ENCODE measurements around the gene GUCY2D.

GUCY2D gene

GRCh38 chr17:8012045-8012580 lies 9.7 kb downstream of the GUCY2D start:
- H3K4me1 ChIP-seq (ENCODE audit: control insufficient read depth, low read depth, low read length): no peaks in the 10 kb centered on the region
- no peak overlapping the region for H3K4me3 ChIP-seq (ENCODE audit: low read length)
- no peak overlapping the region for H3K27ac ChIP-seq (ENCODE audit: low read length)
- peaks cover 25% of the 10 kb centered on the region for H3K27me3 ChIP-seq (ENCODE audit: control insufficient read depth, insufficient read depth, low read length)
- no peaks in the 10 kb centered on the region for H3K36me3 ChIP-seq (ENCODE audit: control insufficient read depth, low read depth, low read length)
- H3K9ac ChIP-seq (ENCODE audit: low read length): no peak overlapping the region
- H3K9me3 ChIP-seq (ENCODE audit: control insufficient read depth, low read depth, low read length): no peaks in the 10 kb centered on the region

- Histone ChIP-seq H3K4me3 (ENCODE audit: low read length) (no peak overlapping the region), H3K27me3 (ENCODE audit: control insufficient read depth, insufficient read depth, low read length) (peaks cover 29% of the 10 kb centered on the region)
Measured at GRCh38 chr17:8012996-8013640, 10.7 kb downstream of the GUCY2D start.

GRCh38 chr17:8013731-8014557 lies 11.5 kb downstream of the GUCY2D start:
- Histone ChIP-seq H3K27me3 (ENCODE audit: control insufficient read depth, insufficient read depth, low read length) (peaks cover 29% of the 10 kb centered on the region), H3K9ac (ENCODE audit: low read length) (no peak overlapping the region), H3K36me3 (ENCODE audit: control insufficient read depth, low read depth, low read length) (no peaks in the 10 kb centered on the region), H3K4me1 (ENCODE audit: control insufficient read depth, low read depth, low read length) (no peaks in the 10 kb centered on the region), H3K27ac (ENCODE audit: low read length) (no peak overlapping the region), H3K4me3 (ENCODE audit: low read length) (no peak overlapping the region), H3K9me3 (ENCODE audit: control insufficient read depth, low read depth, low read length) (no peaks in the 10 kb centered on the region)

More at GRCh38 chr17:8012996-8013640, 10.7 kb downstream of the GUCY2D start:
- Histone ChIP-seq H3K4me1 (ENCODE audit: control insufficient read depth, low read depth, low read length) (no peaks in the 10 kb centered on the region), H3K27ac (ENCODE audit: low read length) (no peak overlapping the region), H3K9ac (ENCODE audit: low read length) (no peak overlapping the region), H3K36me3 (ENCODE audit: control insufficient read depth, low read depth, low read length) (no peaks in the 10 kb centered on the region), H3K9me3 (ENCODE audit: control insufficient read depth, low read depth, low read length) (no peaks in the 10 kb centered on the region)

GRCh38 chr17:8014558-8014850 lies 12.1 kb downstream of the GUCY2D start:
- Histone ChIP-seq H3K36me3 (ENCODE audit: control insufficient read depth, low read depth, low read length) (no peaks in the 10 kb centered on the region), H3K9ac (ENCODE audit: low read length) (no peak overlapping the region), H3K4me1 (ENCODE audit: control insufficient read depth, low read depth, low read length) (no peaks in the 10 kb centered on the region), H3K4me3 (ENCODE audit: low read length) (no peak overlapping the region), H3K27ac (ENCODE audit: low read length) (no peak overlapping the region), H3K9me3 (ENCODE audit: control insufficient read depth, low read depth, low read length) (no peaks in the 10 kb centered on the region), H3K27me3 (ENCODE audit: control insufficient read depth, insufficient read depth, low read length) (peaks cover 29% of the 10 kb centered on the region)

- Histone ChIP-seq H3K4me1 (ENCODE audit: control insufficient read depth, low read depth, low read length) (no peaks in the 10 kb centered on the region), H3K4me3 (ENCODE audit: low read length) (peak overlapping the region; percentile 83), H3K27me3 (ENCODE audit: control insufficient read depth, insufficient read depth, low read length) (peaks cover 29% of the 10 kb centered on the region), H3K27ac (ENCODE audit: low read length) (no peak overlapping the region), H3K36me3 (ENCODE audit: control insufficient read depth, low read depth, low read length) (no peaks in the 10 kb centered on the region), H3K9me3 (ENCODE audit: control insufficient read depth, low read depth, low read length) (no peaks in the 10 kb centered on the region), H3K9ac (ENCODE audit: low read length) (no peak overlapping the region)
Measured at GRCh38 chr17:8015236-8015956, 13.0 kb downstream of the GUCY2D start.

- Histone ChIP-seq H3K27me3 (ENCODE audit: control insufficient read depth, insufficient read depth, low read length) (peaks cover 29% of the 10 kb centered on the region), H3K27ac (ENCODE audit: low read length) (no peak overlapping the region), H3K9ac (ENCODE audit: low read length) (no peak overlapping the region), H3K4me1 (ENCODE audit: control insufficient read depth, low read depth, low read length) (no peaks in the 10 kb centered on the region), H3K36me3 (ENCODE audit: control insufficient read depth, low read depth, low read length) (no peaks in the 10 kb centered on the region), H3K9me3 (ENCODE audit: control insufficient read depth, low read depth, low read length) (no peaks in the 10 kb centered on the region), H3K4me3 (ENCODE audit: low read length) (peak overlapping the region; percentile 83)
Measured at GRCh38 chr17:8015957-8016631, 13.7 kb downstream of the GUCY2D start.

GRCh38 chr17:8016632-8017424 lies 14.4 kb downstream of the GUCY2D start:
- H3K27me3 ChIP-seq (ENCODE audit: control insufficient read depth, insufficient read depth, low read length): peaks cover 29% of the 10 kb centered on the region
- H3K9ac ChIP-seq (ENCODE audit: low read length): no peak overlapping the region
- H3K4me3 ChIP-seq (ENCODE audit: low read length): peak overlapping the region; percentile 83
- no peak overlapping the region for H3K27ac ChIP-seq (ENCODE audit: low read length)
- H3K4me1 ChIP-seq (ENCODE audit: control insufficient read depth, low read depth, low read length): no peaks in the 10 kb centered on the region
- H3K9me3 ChIP-seq (ENCODE audit: control insufficient read depth, low read depth, low read length): no peaks in the 10 kb centered on the region
- no peaks in the 10 kb centered on the region for H3K36me3 ChIP-seq (ENCODE audit: control insufficient read depth, low read depth, low read length)

GRCh38 chr17:8018436-8018835 lies 16.0 kb downstream of the GUCY2D start:
- Histone ChIP-seq H3K4me3 (ENCODE audit: low read length) (no peak overlapping the region), H3K27me3 (ENCODE audit: control insufficient read depth, insufficient read depth, low read length) (peaks cover 29% of the 10 kb centered on the region), H3K36me3 (ENCODE audit: control insufficient read depth, low read depth, low read length) (no peaks in the 10 kb centered on the region), H3K27ac (ENCODE audit: low read length) (no peak overlapping the region), H3K9me3 (ENCODE audit: control insufficient read depth, low read depth, low read length) (no peaks in the 10 kb centered on the region), H3K4me1 (ENCODE audit: control insufficient read depth, low read depth, low read length) (no peaks in the 10 kb centered on the region), H3K9ac (ENCODE audit: low read length) (no peak overlapping the region)

GRCh38 chr17:8019166-8019565 lies 16.8 kb downstream of the GUCY2D start:
- H3K27me3 ChIP-seq (ENCODE audit: control insufficient read depth, insufficient read depth, low read length): peaks cover 29% of the 10 kb centered on the region
- no peaks in the 10 kb centered on the region for H3K36me3 ChIP-seq (ENCODE audit: control insufficient read depth, low read depth, low read length)
- H3K9ac ChIP-seq (ENCODE audit: low read length): no peak overlapping the region
- H3K4me1 ChIP-seq (ENCODE audit: control insufficient read depth, low read depth, low read length): no peaks in the 10 kb centered on the region
- H3K27ac ChIP-seq (ENCODE audit: low read length): no peak overlapping the region
- no peak overlapping the region for H3K4me3 ChIP-seq (ENCODE audit: low read length)
- no peaks in the 10 kb centered on the region for H3K9me3 ChIP-seq (ENCODE audit: control insufficient read depth, low read depth, low read length)

GRCh38 chr17:8019665-8020650 lies 17.5 kb downstream of the GUCY2D start:
- Histone ChIP-seq H3K27ac (ENCODE audit: low read length) (no peak overlapping the region), H3K9ac (ENCODE audit: low read length) (no peak overlapping the region), H3K4me1 (ENCODE audit: control insufficient read depth, low read depth, low read length) (no peaks in the 10 kb centered on the region), H3K4me3 (ENCODE audit: low read length) (no peak overlapping the region), H3K27me3 (ENCODE audit: control insufficient read depth, insufficient read depth, low read length) (peaks cover 25% of the 10 kb centered on the region), H3K9me3 (ENCODE audit: control insufficient read depth, low read depth, low read length) (no peaks in the 10 kb centered on the region), H3K36me3 (ENCODE audit: control insufficient read depth, low read depth, low read length) (no peaks in the 10 kb centered on the region)
